HL-60 (cell line): Measurements from ENCODE around the gene C2orf66.

ENCODE experiments used
- DNase-seq, 2 experiments: peaks; one replicate each; pipeline ENCODE4 v3.0.0-alpha.2; 2010 to 2020; ENCODE audit warnings: low read depth in 1 of 2, low spot score in 1 of 2
- H3K27ac ChIP-seq: fragments of 250-450 bp; sonication (Bioruptor Pico); replicated peaks from 2 replicates; pipeline ENCODE4 v1.5.1; 2020; ENCODE audit warnings: mild to moderate bottlenecking, moderate library complexity
- H3K27me3 ChIP-seq: fragments of 250-450 bp; sonication (Bioruptor Pico); 2 replicates; pipeline ENCODE4 v1.5.1; 2021; ENCODE audit warnings: mild to moderate bottlenecking, moderate library complexity; ENCODE audit not compliant: insufficient read depth, poor library complexity, severe bottlenecking
- H3K4me3 ChIP-seq: replicated peaks from 2 replicates; pipeline ENCODE4 v1.5.1; 2011; ENCODE audit warnings: mild to moderate bottlenecking, control low read depth, low read length; ENCODE audit not compliant: insufficient read depth
- GABPA ChIP-seq: IDR thresholded peaks from 2 replicates; pipeline ENCODE4 v1.6.1; 2012; ENCODE audit warnings: low read depth
- POLR2AphosphoS5 ChIP-seq: IDR thresholded peaks from 2 replicates; pipeline ENCODE4 v1.6.1; 2012; ENCODE audit warnings: low read depth
- SPI1 ChIP-seq: IDR thresholded peaks from 2 replicates; pipeline ENCODE4 v1.6.1; 2012; ENCODE audit warnings: low read depth, mild to moderate bottlenecking, borderline replicate concordance
- TF ChIP-seq, protein P1 (sequence below): IDR thresholded peaks from 2 replicates; pipeline ENCODE4 v1.6.1; 2012; ENCODE audit warnings: low read depth; ENCODE audit not compliant: insufficient replicate concordance
- TF ChIP-seq, protein P2 (sequence below): IDR thresholded peaks from one replicate; pipeline ENCODE4 v1.5.1; 2011; ENCODE audit warnings: low read length, control low read depth, inconsistent platforms; ENCODE audit not compliant: insufficient read depth

The C2orf66 gene

DNA sequence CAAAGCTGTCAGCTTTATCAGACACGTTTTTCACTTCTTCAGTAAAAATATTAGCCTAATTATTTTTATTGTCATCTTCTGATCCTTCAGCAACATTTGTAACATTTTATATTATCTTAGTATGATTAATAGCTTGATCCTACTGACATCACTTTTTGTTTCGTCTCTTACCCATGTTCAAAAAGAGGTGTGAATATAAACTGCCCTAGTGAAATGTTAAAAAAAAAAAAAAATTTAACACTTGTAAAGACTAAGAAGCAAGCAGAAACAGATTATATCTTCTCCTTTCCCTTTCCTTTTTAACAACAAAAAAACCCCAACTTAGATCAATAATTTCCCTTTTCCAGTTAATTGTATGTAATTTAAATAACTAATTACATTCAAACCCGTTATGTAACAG, 36.2 kb upstream of the C2orf66 start:
- TF ChIP-seq, protein P1, sequence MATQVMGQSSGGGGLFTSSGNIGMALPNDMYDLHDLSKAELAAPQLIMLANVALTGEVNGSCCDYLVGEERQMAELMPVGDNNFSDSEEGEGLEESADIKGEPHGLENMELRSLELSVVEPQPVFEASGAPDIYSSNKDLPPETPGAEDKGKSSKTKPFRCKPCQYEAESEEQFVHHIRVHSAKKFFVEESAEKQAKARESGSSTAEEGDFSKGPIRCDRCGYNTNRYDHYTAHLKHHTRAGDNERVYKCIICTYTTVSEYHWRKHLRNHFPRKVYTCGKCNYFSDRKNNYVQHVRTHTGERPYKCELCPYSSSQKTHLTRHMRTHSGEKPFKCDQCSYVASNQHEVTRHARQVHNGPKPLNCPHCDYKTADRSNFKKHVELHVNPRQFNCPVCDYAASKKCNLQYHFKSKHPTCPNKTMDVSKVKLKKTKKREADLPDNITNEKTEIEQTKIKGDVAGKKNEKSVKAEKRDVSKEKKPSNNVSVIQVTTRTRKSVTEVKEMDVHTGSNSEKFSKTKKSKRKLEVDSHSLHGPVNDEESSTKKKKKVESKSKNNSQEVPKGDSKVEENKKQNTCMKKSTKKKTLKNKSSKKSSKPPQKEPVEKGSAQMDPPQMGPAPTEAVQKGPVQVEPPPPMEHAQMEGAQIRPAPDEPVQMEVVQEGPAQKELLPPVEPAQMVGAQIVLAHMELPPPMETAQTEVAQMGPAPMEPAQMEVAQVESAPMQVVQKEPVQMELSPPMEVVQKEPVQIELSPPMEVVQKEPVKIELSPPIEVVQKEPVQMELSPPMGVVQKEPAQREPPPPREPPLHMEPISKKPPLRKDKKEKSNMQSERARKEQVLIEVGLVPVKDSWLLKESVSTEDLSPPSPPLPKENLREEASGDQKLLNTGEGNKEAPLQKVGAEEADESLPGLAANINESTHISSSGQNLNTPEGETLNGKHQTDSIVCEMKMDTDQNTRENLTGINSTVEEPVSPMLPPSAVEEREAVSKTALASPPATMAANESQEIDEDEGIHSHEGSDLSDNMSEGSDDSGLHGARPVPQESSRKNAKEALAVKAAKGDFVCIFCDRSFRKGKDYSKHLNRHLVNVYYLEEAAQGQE = no peak
- no peak for TF ChIP-seq SPI1
- TF ChIP-seq GABPA = no peak
- no peak for TF ChIP-seq POLR2AphosphoS5
- TF ChIP-seq, protein P2, sequence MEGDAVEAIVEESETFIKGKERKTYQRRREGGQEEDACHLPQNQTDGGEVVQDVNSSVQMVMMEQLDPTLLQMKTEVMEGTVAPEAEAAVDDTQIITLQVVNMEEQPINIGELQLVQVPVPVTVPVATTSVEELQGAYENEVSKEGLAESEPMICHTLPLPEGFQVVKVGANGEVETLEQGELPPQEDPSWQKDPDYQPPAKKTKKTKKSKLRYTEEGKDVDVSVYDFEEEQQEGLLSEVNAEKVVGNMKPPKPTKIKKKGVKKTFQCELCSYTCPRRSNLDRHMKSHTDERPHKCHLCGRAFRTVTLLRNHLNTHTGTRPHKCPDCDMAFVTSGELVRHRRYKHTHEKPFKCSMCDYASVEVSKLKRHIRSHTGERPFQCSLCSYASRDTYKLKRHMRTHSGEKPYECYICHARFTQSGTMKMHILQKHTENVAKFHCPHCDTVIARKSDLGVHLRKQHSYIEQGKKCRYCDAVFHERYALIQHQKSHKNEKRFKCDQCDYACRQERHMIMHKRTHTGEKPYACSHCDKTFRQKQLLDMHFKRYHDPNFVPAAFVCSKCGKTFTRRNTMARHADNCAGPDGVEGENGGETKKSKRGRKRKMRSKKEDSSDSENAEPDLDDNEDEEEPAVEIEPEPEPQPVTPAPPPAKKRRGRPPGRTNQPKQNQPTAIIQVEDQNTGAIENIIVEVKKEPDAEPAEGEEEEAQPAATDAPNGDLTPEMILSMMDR = no peak
- Histone ChIP-seq H3K4me3 (no peak overlapping the region), H3K27me3 (no peaks in the 10 kb centered on the region), H3K27ac (no peak overlapping the region)
- DNase-seq = no peak

DNA sequence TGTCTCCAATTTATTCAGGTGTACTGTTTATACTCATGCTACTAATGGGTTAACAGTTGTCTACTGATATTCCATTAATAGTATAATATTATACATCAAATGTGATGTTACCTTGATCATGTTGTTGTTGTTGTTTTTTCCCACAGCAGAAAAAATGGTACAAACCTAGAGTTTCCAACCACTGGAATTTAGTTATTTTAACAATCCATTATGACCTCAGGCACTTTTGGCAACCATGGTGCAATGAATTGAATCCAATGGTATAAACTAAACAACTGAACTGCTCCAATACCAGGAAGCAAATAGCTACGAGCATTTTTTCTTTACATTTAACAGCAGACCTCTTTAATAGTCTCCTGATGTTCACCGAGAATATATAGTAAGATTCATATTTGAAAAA, 31.0 kb upstream of the C2orf66 start:
- Histone ChIP-seq H3K4me3 (no peak overlapping the region), H3K27me3 (no peaks in the 10 kb centered on the region), H3K27ac (no peak overlapping the region)
- no peak for DNase-seq
- TF ChIP-seq, protein P2 = no peak
- TF ChIP-seq, protein P1 = no peak
- TF ChIP-seq POLR2AphosphoS5 = no peak

DNA sequence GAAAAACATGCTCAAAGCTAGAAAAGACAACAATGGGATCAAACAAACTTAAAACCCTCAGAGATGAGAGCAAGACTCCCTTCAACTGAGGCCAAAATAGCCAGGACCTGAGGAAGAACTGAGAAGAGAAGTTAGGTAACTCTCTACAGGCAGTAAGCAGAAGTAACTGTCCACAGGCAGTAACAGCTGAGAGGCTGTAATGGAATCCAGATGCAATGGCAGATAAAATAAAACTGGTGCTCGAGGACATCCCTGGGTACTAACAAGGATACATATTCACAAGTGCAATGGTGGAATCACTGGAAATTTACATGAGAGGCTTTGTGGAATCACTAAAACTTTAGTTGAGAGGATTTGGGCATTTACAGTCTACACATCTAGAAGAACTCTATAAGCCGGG, 30.4 kb upstream of the C2orf66 start:
- H3K27ac ChIP-seq = no peak overlapping the region
- peak; percentile 37; the same call in 1 of the 2 replicates for TF ChIP-seq SPI1
- TF ChIP-seq, protein P2 = no peak
- H3K27me3 ChIP-seq = no peaks in the 10 kb centered on the region
- peak in 1 of 2 experiments; percentile 42 for DNase-seq
- no peak overlapping the region for H3K4me3 ChIP-seq

DNA sequence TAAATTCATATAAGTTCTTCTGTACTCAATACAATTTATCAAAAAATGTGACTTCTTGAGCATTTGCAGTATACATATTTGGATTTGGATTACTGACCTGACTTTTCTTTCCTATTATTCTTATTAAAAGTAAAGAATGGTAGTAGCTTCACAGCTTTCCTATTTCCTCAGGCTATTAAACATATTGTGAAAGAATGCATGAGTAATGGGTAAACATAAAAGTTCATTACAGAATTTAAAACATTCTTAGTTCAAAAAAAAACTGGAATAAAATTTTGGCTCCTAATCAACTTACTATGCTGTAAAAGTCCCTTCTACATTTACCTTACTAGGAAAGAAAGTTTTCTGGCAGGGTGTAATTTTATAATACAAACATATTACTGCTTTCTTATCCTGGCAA, 27.3 kb upstream of the C2orf66 start:
- no peaks in the 10 kb centered on the region for H3K27me3 ChIP-seq
- H3K27ac ChIP-seq = no peak overlapping the region
- H3K4me3 ChIP-seq = no peak overlapping the region
- TF ChIP-seq, protein P1 = no peak
- TF ChIP-seq POLR2AphosphoS5 = no peak
- TF ChIP-seq, protein P2 = no peak
- DNase-seq = no peak
